Measurements from ENCODE around the gene UGT1A6. TPM values are rescaled to one million over a fixed set of nuclear protein-coding genes. Genes with fewer than 3 reads are reported as not detected.

Gene UGT1A6
- total and polyA plus RNA-seq, 2 of the 13 experiments (the other 11 are each of a cell fraction or from before 2014, with no cell fraction given) = 0.25 TPM; not detected in 1

GRCh38 chr2:233814056-233814835, 121.6 kb downstream of the UGT1A6 start:
- ChIA-PET POLR2A (no interaction called here), CTCF (ENCODE audit: low intra/inter-chr PET ratio, low total read pairs) (no interaction called here)
- DNase-seq (ENCODE audit: low spot score) (no peak), FAIRE-seq (peak; percentile 12), ATAC-seq (peak; percentile 10; the same call in 1 of the 3 replicates)
- in situ Hi-C loops (cut with HindIII; ENCODE audit: extremely low pct_ligation_motif_present, low pct_unique_long_range_greater_than_20kb) (no loop called here), intact Hi-C loops (cut with micrococcal nuclease; ENCODE audit: unreplicated experiment) (no loop called here)
- WGBS (ENCODE audit: low lambda C conversion rate) = 65% methylated on average over 2 of the region's 2 CpGs
- no peaks in the 10 kb centered on the region for H4K20me1 ChIP-seq (ENCODE audit: insufficient read depth, low read length)
- no TSS peak for BruUV-seq (replicated peaks)
- H3K36me3 ChIP-seq (replicated peaks in 1 of 2; ENCODE audit: control insufficient read depth in 1 of 2, insufficient read depth in 2 of 2, low read length in 2 of 2) = no peaks in the 10 kb centered on the region
- no peak overlapping the region for H3K4me2 ChIP-seq (ENCODE audit: low read depth, low read length)
- peaks cover 3 to 33% of the 10 kb centered on the region in 2 experiments; a peak in 4 of 5 replicates for H3K27me3 ChIP-seq (ENCODE audit: control insufficient read depth in 1 of 2, insufficient read depth in 2 of 2, low read length in 2 of 2)
- no peak overlapping the region for H3K9ac ChIP-seq (ENCODE audit: insufficient read depth, low read depth, low read length)
- no peaks in the 10 kb centered on the region for H3K9me3 ChIP-seq (ENCODE audit: low read length)
- H3K4me3 ChIP-seq (replicated peaks in 1 of 3; ENCODE audit: insufficient read depth in 1 of 3, low read depth in 2 of 3, low read length in 3 of 3) = no peak overlapping the region
- H3K79me2 ChIP-seq (ENCODE audit: insufficient read depth, low read length) = no peaks in the 10 kb centered on the region
- H3K4me1 ChIP-seq (ENCODE audit: insufficient read depth, low read length) = peaks cover 23% of the 10 kb centered on the region
- no peak overlapping the region for H3K27ac ChIP-seq (ENCODE audit: extremely low read length, insufficient read depth, low read length)
- no peak overlapping the region for H2AFZ ChIP-seq (ENCODE audit: low read length)
- no peak for TF ChIP-seq CEBPB (IDR thresholded peaks at IDR 0.05; ENCODE audit: borderline replicate concordance, low read depth, low read length)
- no peak for TF ChIP-seq ZNF101 (CRISPR knock-in tag; IDR thresholded peaks at IDR 0.05; ENCODE audit: borderline replicate concordance, low read depth)
- no peak for TF ChIP-seq HOMEZ (CRISPR knock-in tag; IDR thresholded peaks at IDR 0.05; ENCODE audit: low read depth)
- no peak for TF ChIP-seq ZNF503 (CRISPR knock-in tag; IDR thresholded peaks at IDR 0.05)
- TF ChIP-seq ZNF75D (CRISPR knock-in tag; IDR thresholded peaks at IDR 0.05; ENCODE audit: borderline replicate concordance) = no peak
- TF ChIP-seq SMYD3 (CRISPR knock-in tag; IDR thresholded peaks at IDR 0.05) = no peak
- no peak for TF ChIP-seq RFX3 (CRISPR knock-in tag; IDR thresholded peaks at IDR 0.05)
- TF ChIP-seq ZNF34 (CRISPR knock-in tag; IDR thresholded peaks at IDR 0.05; ENCODE audit: borderline replicate concordance) = no peak
- no peak for TF ChIP-seq ZNF367 (CRISPR knock-in tag; IDR thresholded peaks at IDR 0.05; ENCODE audit: borderline replicate concordance)
- no peak for TF ChIP-seq HINFP (CRISPR knock-in tag; IDR thresholded peaks at IDR 0.05; ENCODE audit: low read depth)
- TF ChIP-seq ZNF451 (CRISPR knock-in tag; IDR thresholded peaks at IDR 0.05) = no peak
- no peak for TF ChIP-seq BRD4 (CRISPR knock-in tag; IDR thresholded peaks at IDR 0.05)
- TF ChIP-seq ZNF143 (CRISPR knock-in tag; IDR thresholded peaks at IDR 0.05) = peak; percentile 85
- no peak for TF ChIP-seq EHMT2 (IDR thresholded peaks at IDR 0.05; ENCODE audit: borderline replicate concordance, low read depth, low read length)
- no peak for TF ChIP-seq TSC22D2 (CRISPR knock-in tag; IDR thresholded peaks at IDR 0.05; ENCODE audit: borderline replicate concordance)
- no peak for TF ChIP-seq MBNL3 (CRISPR knock-in tag; conservative IDR thresholded peaks at IDR 0.05)
- no peak for TF ChIP-seq ZNF652 (CRISPR knock-in tag; IDR thresholded peaks at IDR 0.05; ENCODE audit: borderline replicate concordance, low read depth)
- TF ChIP-seq ZNF512 (CRISPR knock-in tag; IDR thresholded peaks at IDR 0.05) = no peak
- TF ChIP-seq ZNF460 (CRISPR knock-in tag; IDR thresholded peaks at IDR 0.05; ENCODE audit: borderline replicate concordance) = no peak

Data from HepG2 (cell line).